Activated T-helper 1 cell treated with anti-CD3 and anti-CD28 coated beads, Interleukin-2, amount 50 U/mL, for 16 hours (primary cell): ENCODE data around the gene IL36B.
"Not testable (repeated sequence)": the region's sequence is repeated elsewhere in the genome, so short reads cannot be mapped to it uniquely, and the experiment has no call there.

Experiments used
- DNase-seq, 2 donors: peaks; one replicate each; pipeline ENCODE4 v3.0.0-alpha.2; 2020; ENCODE audit warnings: low read depth in 1 of 2, low spot score in 1 of 2

Gene IL36B

GRCh38 chr2:113052396-113052917 is at the start of gene IL36B:
IL36B (minus strand) TSS chr2:113052867.
- DNase-seq, result no peak

- no peak for DNase-seq
Observed at GRCh38 chr2:113102133-113102532, 49.5 kb upstream of the IL36B start.

- DNase-seq, result no peak
Observed at GRCh38 chr2:113098532-113098931, 45.9 kb upstream of the IL36B start.

- DNase-seq, result no peak
Observed at GRCh38 chr2:113098041-113098440, 45.4 kb upstream of the IL36B start.

GRCh38 chr2:113096842-113097618 is 44.4 kb upstream of the IL36B start:
- not testable (repeated sequence) for DNase-seq

- DNase-seq, result not testable (repeated sequence)
Observed at GRCh38 chr2:113096306-113096705, 43.6 kb upstream of the IL36B start.

GRCh38 chr2:113093613-113093977 is 40.9 kb upstream of the IL36B start:
- DNase-seq, result no peak

- DNase-seq, result no peak
Observed at GRCh38 chr2:113092864-113093612, 40.4 kb upstream of the IL36B start.

- no peak for DNase-seq
Observed at GRCh38 chr2:113091231-113091896, 38.7 kb upstream of the IL36B start.

- no peak for DNase-seq
Observed at GRCh38 chr2:113089916-113090315, 37.2 kb upstream of the IL36B start.

GRCh38 chr2:113088213-113088992 is 35.7 kb upstream of the IL36B start:
- no peak for DNase-seq

GRCh38 chr2:113085542-113085941 is 32.9 kb upstream of the IL36B start:
- no peak for DNase-seq

- DNase-seq, result no peak
Observed at GRCh38 chr2:113084249-113085000, 31.8 kb upstream of the IL36B start.

- no peak for DNase-seq
Observed at GRCh38 chr2:113083296-113083695, 30.6 kb upstream of the IL36B start.

- no peak for DNase-seq
Observed at GRCh38 chr2:113081488-113082210, 29.0 kb upstream of the IL36B start.

- DNase-seq, result peak in 1 of 2 donors; percentile 20
Observed at GRCh38 chr2:113080134-113080533, 27.5 kb upstream of the IL36B start.

- no peak for DNase-seq
Observed at GRCh38 chr2:113079131-113079530, 26.5 kb upstream of the IL36B start.

- no peak for DNase-seq
Observed at GRCh38 chr2:113078350-113078839, 25.7 kb upstream of the IL36B start.

- DNase-seq, result no peak
Observed at GRCh38 chr2:113077921-113078320, 25.3 kb upstream of the IL36B start.
